ENCODE measurements around the gene CITED2. TPM values are rescaled to one million over a fixed set of nuclear protein-coding genes. Genes with fewer than 3 reads are reported as not detected.
A peak's percentile ranks its signal among the peaks of the same experiment; 100 is the strongest.

The CITED2 gene
- total RNA-seq, 1 donor, result 223 TPM

- no peak overlapping the region for H3K4me3 ChIP-seq (ENCODE audit: insufficient read depth, low read length)
- no peaks in the 10 kb centered on the region for H3K79me2 ChIP-seq (ENCODE audit: insufficient read depth, low read length)
- H3K9me3 ChIP-seq (ENCODE audit: low read depth, low read length), result no peaks in the 10 kb centered on the region
- peak overlapping the region; percentile 26 for H3K27ac ChIP-seq (ENCODE audit: low read depth, low read length)
- peak overlapping the region; percentile 91 for H2AFZ ChIP-seq (ENCODE audit: low read length)
- no peak for TF ChIP-seq CTCF (IDR thresholded peaks at IDR 0.05; ENCODE audit: extremely low read depth, low read depth, low read length)
- DNase-seq (ENCODE audit: insufficient read length, low spot score, missing footprints), result no peak
- no peaks in the 10 kb centered on the region for H3K27me3 ChIP-seq (ENCODE audit: insufficient read depth, low read length)
- H4K20me1 ChIP-seq (ENCODE audit: insufficient read depth, low read length), result no peaks in the 10 kb centered on the region
- no peaks in the 10 kb centered on the region for H3K36me3 ChIP-seq (ENCODE audit: insufficient read depth, low read length)
- peak overlapping the region; percentile 87 for H3K4me2 ChIP-seq (ENCODE audit: insufficient read depth, low read length)
- no peaks in the 10 kb centered on the region for H3K4me1 ChIP-seq (ENCODE audit: insufficient read depth, low read length)
Measured at GRCh38 chr6:139324301-139324555, 50.2 kb downstream of the CITED2 start.

GRCh38 chr6:139323511-139324300 lies 50.7 kb downstream of the CITED2 start:
- H3K4me1 ChIP-seq (ENCODE audit: insufficient read depth, low read length), result no peaks in the 10 kb centered on the region
- H4K20me1 ChIP-seq (ENCODE audit: insufficient read depth, low read length), result no peaks in the 10 kb centered on the region
- no peak for TF ChIP-seq CTCF (IDR thresholded peaks at IDR 0.05; ENCODE audit: extremely low read depth, low read depth, low read length)
- H3K36me3 ChIP-seq (ENCODE audit: insufficient read depth, low read length), result no peaks in the 10 kb centered on the region
- H2AFZ ChIP-seq (ENCODE audit: low read length), result peak overlapping the region; percentile 91
- no peaks in the 10 kb centered on the region for H3K79me2 ChIP-seq (ENCODE audit: insufficient read depth, low read length)
- peak; percentile 78 for DNase-seq (ENCODE audit: insufficient read length, low spot score, missing footprints)
- peak overlapping the region; percentile 70 for H3K4me3 ChIP-seq (ENCODE audit: insufficient read depth, low read length)
- H3K27ac ChIP-seq (ENCODE audit: low read depth, low read length), result peak overlapping the region; percentile 26
- peak overlapping the region; percentile 87 for H3K4me2 ChIP-seq (ENCODE audit: insufficient read depth, low read length)
- H3K9me3 ChIP-seq (ENCODE audit: low read depth, low read length), result no peaks in the 10 kb centered on the region
- no peaks in the 10 kb centered on the region for H3K27me3 ChIP-seq (ENCODE audit: insufficient read depth, low read length)

Other genes with a start within 250 kb of the CITED2 start
- 50.1 and 53.9 TPM in 2 replicates for gene HECA, start 239.6 kb downstream of the CITED2 start, total RNA-seq
- 0.59 and 1.8 TPM in 2 replicates for gene TXLNB, start 82.7 kb downstream of the CITED2 start, total RNA-seq

Data from osteoblast (primary cell).